Measurements from ENCODE around the gene GIT2.

The GIT2 gene

DNA sequence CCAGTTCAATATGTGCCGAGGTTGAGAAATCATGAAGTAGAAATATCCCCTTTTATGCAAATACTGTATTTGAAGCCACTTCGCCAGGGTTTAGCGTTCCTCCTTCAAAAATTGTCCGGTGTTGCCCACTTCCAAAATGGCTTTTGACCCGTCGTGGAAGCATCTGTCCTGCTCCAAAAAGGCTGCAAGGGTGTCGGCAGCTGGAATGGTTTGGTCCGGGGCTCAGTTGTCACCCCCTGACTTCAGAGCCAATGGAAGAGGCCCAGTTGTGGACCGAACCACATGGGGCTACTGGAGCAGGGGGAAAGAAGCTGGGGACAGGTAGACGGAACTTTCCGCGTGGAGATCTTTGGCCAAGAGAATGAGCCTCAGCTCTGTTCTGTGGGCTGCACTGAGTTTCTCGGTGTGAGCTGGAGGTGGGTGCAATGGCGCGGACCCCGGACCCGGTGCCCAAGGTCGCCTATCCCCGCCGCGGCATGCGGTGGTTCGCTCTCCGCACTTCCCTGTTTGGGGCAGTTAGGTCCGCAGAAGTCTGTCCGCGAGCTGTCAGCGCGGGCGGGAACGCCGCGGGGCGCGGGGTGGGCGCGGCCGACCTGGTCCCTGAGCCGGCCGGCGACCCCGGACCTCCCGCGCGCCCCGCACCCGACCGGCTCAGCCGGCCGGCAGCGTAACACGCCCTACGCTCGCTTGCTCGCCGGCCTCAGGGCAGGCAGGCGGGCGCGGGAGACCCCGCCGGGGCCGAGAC, 2.9 kb upstream of the GIT2 start, which contains the start of gene ANKRD13A:
Gene ANKRD13A (plus strand): TSS at position 527 of the 745 bp plus-strand sequence. CDS start 259 bp downstream, outside the sequence.
- TF ChIP-seq ZNF8 (CRISPR knock-in tag; IDR thresholded peaks at IDR 0.05) (0 out of 2 replicates have a peak, but pooled peaks have one; percentile 7), ZNF565 (CRISPR knock-in tag; conservative IDR thresholded peaks at IDR 0.05; ENCODE audit: low read depth) (no peak), CSDC2 (CRISPR knock-in tag; IDR thresholded peaks at IDR 0.05) (peak; percentile 59; the same call in 1 of the 2 replicates), GLIS3 (CRISPR knock-in tag; IDR thresholded peaks at IDR 0.05) (no peak)
- ATAC-seq: peak; percentile 76

GRCh38 chr12:109998241-109998903, 2.2 kb upstream of the GIT2 start:
- TF ChIP-seq TCF4 (CRISPR knock-in tag; IDR thresholded peaks at IDR 0.05; ENCODE audit: borderline replicate concordance) (no peak), RARB (CRISPR knock-in tag; IDR thresholded peaks at IDR 0.05) (no peak), PPARA (CRISPR knock-in tag; IDR thresholded peaks at IDR 0.05; ENCODE audit: borderline replicate concordance) (no peak), BACH2 (CRISPR knock-in tag; IDR thresholded peaks at IDR 0.05; ENCODE audit: borderline replicate concordance) (no peak), SNAI2 (CRISPR knock-in tag; IDR thresholded peaks at IDR 0.05) (no peak), ISL1 (CRISPR knock-in tag; IDR thresholded peaks at IDR 0.05) (no peak), ESRRG (CRISPR knock-in tag; IDR thresholded peaks at IDR 0.05) (no peak), ZFP3 (CRISPR knock-in tag; IDR thresholded peaks at IDR 0.05) (no peak), POU6F1 (CRISPR knock-in tag; IDR thresholded peaks at IDR 0.05; ENCODE audit: borderline replicate concordance, low read depth) (no peak), ZNF70 (CRISPR knock-in tag; IDR thresholded peaks at IDR 0.05) (no peak), TOX (CRISPR knock-in tag; IDR thresholded peaks at IDR 0.05; ENCODE audit: borderline replicate concordance) (no peak), CSDC2 (CRISPR knock-in tag; IDR thresholded peaks at IDR 0.05) (no peak), ARNTL (CRISPR knock-in tag; IDR thresholded peaks at IDR 0.05; ENCODE audit: borderline replicate concordance, low read depth) (no peak), ZNF8 (CRISPR knock-in tag; IDR thresholded peaks at IDR 0.05) (no peak), TSHZ2 (CRISPR knock-in tag; IDR thresholded peaks at IDR 0.05) (no peak)
- TF ChIP-seq, protein P1, sequence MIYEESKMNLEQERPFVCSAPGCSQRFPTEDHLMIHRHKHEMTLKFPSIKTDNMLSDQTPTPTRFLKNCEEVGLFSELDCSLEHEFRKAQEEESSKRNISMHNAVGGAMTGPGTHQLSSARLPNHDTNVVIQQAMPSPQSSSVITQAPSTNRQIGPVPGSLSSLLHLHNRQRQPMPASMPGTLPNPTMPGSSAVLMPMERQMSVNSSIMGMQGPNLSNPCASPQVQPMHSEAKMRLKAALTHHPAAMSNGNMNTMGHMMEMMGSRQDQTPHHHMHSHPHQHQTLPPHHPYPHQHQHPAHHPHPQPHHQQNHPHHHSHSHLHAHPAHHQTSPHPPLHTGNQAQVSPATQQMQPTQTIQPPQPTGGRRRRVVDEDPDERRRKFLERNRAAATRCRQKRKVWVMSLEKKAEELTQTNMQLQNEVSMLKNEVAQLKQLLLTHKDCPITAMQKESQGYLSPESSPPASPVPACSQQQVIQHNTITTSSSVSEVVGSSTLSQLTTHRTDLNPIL (CRISPR knock-in tag; IDR thresholded peaks at IDR 0.05; ENCODE audit: low read depth): no peak
- TF ChIP-seq, protein P2, sequence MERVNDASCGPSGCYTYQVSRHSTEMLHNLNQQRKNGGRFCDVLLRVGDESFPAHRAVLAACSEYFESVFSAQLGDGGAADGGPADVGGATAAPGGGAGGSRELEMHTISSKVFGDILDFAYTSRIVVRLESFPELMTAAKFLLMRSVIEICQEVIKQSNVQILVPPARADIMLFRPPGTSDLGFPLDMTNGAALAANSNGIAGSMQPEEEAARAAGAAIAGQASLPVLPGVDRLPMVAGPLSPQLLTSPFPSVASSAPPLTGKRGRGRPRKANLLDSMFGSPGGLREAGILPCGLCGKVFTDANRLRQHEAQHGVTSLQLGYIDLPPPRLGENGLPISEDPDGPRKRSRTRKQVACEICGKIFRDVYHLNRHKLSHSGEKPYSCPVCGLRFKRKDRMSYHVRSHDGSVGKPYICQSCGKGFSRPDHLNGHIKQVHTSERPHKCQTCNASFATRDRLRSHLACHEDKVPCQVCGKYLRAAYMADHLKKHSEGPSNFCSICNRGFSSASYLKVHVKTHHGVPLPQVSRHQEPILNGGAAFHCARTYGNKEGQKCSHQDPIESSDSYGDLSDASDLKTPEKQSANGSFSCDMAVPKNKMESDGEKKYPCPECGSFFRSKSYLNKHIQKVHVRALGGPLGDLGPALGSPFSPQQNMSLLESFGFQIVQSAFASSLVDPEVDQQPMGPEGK (CRISPR knock-in tag; IDR thresholded peaks at IDR 0.05; ENCODE audit: borderline replicate concordance): no peak
- ATAC-seq: no peak

- no peak for TF ChIP-seq ISL1 (CRISPR knock-in tag; IDR thresholded peaks at IDR 0.05)
- no peak for TF ChIP-seq ZC3H10 (CRISPR knock-in tag; IDR thresholded peaks at IDR 0.05)
- no peak for TF ChIP-seq TSHZ2 (CRISPR knock-in tag; IDR thresholded peaks at IDR 0.05)
- TF ChIP-seq, protein P1 (CRISPR knock-in tag; IDR thresholded peaks at IDR 0.05; ENCODE audit: low read depth): no peak
- TF ChIP-seq ZNF565 (CRISPR knock-in tag; conservative IDR thresholded peaks at IDR 0.05; ENCODE audit: low read depth): no peak
- TF ChIP-seq ESRRG (CRISPR knock-in tag; IDR thresholded peaks at IDR 0.05): no peak
- no peak for TF ChIP-seq TCF4 (CRISPR knock-in tag; IDR thresholded peaks at IDR 0.05; ENCODE audit: borderline replicate concordance)
- no peak for TF ChIP-seq OSR1 (CRISPR knock-in tag; IDR thresholded peaks at IDR 0.05)
- no peak for TF ChIP-seq ZFP3 (CRISPR knock-in tag; IDR thresholded peaks at IDR 0.05)
- TF ChIP-seq, protein P2 (CRISPR knock-in tag; IDR thresholded peaks at IDR 0.05; ENCODE audit: borderline replicate concordance): no peak
- ATAC-seq: no peak
Measured at GRCh38 chr12:109997393-109997792, 1.2 kb upstream of the GIT2 start.

Measured in SK-N-SH treated with all-trans-retinoic acid at 6 μM for 48 hours (cell line).